Upper lobe of right lung (tissue), 1 donor: Measurements from ENCODE around the gene ZNF469. TPM values are rescaled to one million over a fixed set of nuclear protein-coding genes. Genes with fewer than 3 reads are reported as not detected.

ENCODE experiments used
- ATAC-seq: fragments of 200-7000 bp; cut with Tn5 transposase; one replicate; pipeline ENCODE4 v1.9.1; 2020; ENCODE audit warnings: mild to moderate bottlenecking, moderate library complexity
- DNase-seq: peaks from one replicate; pipeline ENCODE4 v3.0.0-alpha.2; 2020
- H3K27ac ChIP-seq: fragments of 200-600 bp; one replicate; pipeline ENCODE4 v1.8.0; 2022
- H3K27me3 ChIP-seq: fragments of 200-600 bp; one replicate; pipeline ENCODE4 v1.8.0; 2022; ENCODE audit warnings: mild to moderate bottlenecking
- H3K36me3 ChIP-seq: fragments of 200-600 bp; one replicate; pipeline ENCODE4 v1.8.0; 2022
- H3K4me1 ChIP-seq: fragments of 200-600 bp; one replicate; pipeline ENCODE4 v1.8.0; 2022
- H3K4me3 ChIP-seq: fragments of 200-600 bp; one replicate; pipeline ENCODE4 v1.8.0; 2022; ENCODE audit warnings: mild to moderate bottlenecking
- H3K9me3 ChIP-seq: fragments of 200-600 bp; one replicate; pipeline ENCODE4 v1.8.0; 2022
- CTCF ChIP-seq: fragments of 200-600 bp; IDR thresholded peaks from one replicate; pipeline ENCODE4 v1.8.0; 2022; ENCODE audit warnings: antibody characterized with exemption
- intact Hi-C: fragments of 100-400 bp; cut with DNase I; formaldehyde crosslinking; loops from one replicate; pipeline ENCODE4 v1.11.0; 2022
- total RNA-seq: library from RNA; stranded (reverse); fragmentation: NEBNext Ultra II Directional; extraction: Animal tissue kit (Norgen Biotek cat#: 25700); gene quantifications from one replicate; pipeline ENCODE4 v1.2.1, GENCODE V29; 2021
- donor health status: DM: no; HTN: yes; CAD: no; lungs with severe emphysema.

The ZNF469 gene
- total RNA-seq, 1 donor from 2014 or later: 2.1 TPM

- H3K27ac ChIP-seq: no peak overlapping the region
- H3K9me3 ChIP-seq: no peaks in the 10 kb centered on the region
- intact Hi-C loops: no loop called here
- DNase-seq (no peak), ATAC-seq (no peak)
- no peaks in the 10 kb centered on the region for H3K27me3 ChIP-seq
- H3K4me3 ChIP-seq: no peak overlapping the region
- no peak for TF ChIP-seq CTCF
- H3K4me1 ChIP-seq: no peaks in the 10 kb centered on the region
- H3K36me3 ChIP-seq: no peaks in the 10 kb centered on the region
Measured at GRCh38 chr16:88341551-88342290, 41.0 kb upstream of the ZNF469 start.

GRCh38 chr16:88342491-88342890 is 40.3 kb upstream of the ZNF469 start:
- H3K27me3 ChIP-seq: no peaks in the 10 kb centered on the region
- H3K4me3 ChIP-seq: no peak overlapping the region
- H3K36me3 ChIP-seq: no peaks in the 10 kb centered on the region
- H3K4me1 ChIP-seq: no peaks in the 10 kb centered on the region
- DNase-seq (no peak), ATAC-seq (no peak)
- TF ChIP-seq CTCF: no peak
- no peaks in the 10 kb centered on the region for H3K9me3 ChIP-seq
- intact Hi-C loops: no loop called here
- H3K27ac ChIP-seq: no peak overlapping the region

- no peak for TF ChIP-seq CTCF
- ATAC-seq: no peak
- Histone ChIP-seq H3K36me3 (no peaks in the 10 kb centered on the region), H3K27me3 (no peaks in the 10 kb centered on the region), H3K27ac (no peak overlapping the region), H3K4me1 (no peaks in the 10 kb centered on the region), H3K4me3 (no peak overlapping the region), H3K9me3 (no peaks in the 10 kb centered on the region)
- intact Hi-C loops: no loop called here
- DNase-seq: no peak
Measured at GRCh38 chr16:88343271-88343791, 39.4 kb upstream of the ZNF469 start.

GRCh38 chr16:88344411-88345030 is 38.2 kb upstream of the ZNF469 start:
- H3K4me1 ChIP-seq: no peaks in the 10 kb centered on the region
- H3K27me3 ChIP-seq: no peaks in the 10 kb centered on the region
- TF ChIP-seq CTCF: no peak
- H3K36me3 ChIP-seq: no peaks in the 10 kb centered on the region
- intact Hi-C loops: no loop called here
- no peak for DNase-seq
- no peak overlapping the region for H3K4me3 ChIP-seq
- H3K27ac ChIP-seq: no peak overlapping the region
- ATAC-seq: no peak
- H3K9me3 ChIP-seq: no peaks in the 10 kb centered on the region

- no peak overlapping the region for H3K4me3 ChIP-seq
- DNase-seq (no peak), ATAC-seq (no peak)
- H3K27ac ChIP-seq: no peak overlapping the region
- no peaks in the 10 kb centered on the region for H3K4me1 ChIP-seq
- no peak for TF ChIP-seq CTCF
- H3K36me3 ChIP-seq: no peaks in the 10 kb centered on the region
- intact Hi-C loops: no loop called here
- no peaks in the 10 kb centered on the region for H3K9me3 ChIP-seq
- no peaks in the 10 kb centered on the region for H3K27me3 ChIP-seq
Measured at GRCh38 chr16:88345031-88345720, 37.6 kb upstream of the ZNF469 start.
